Neuronal stem cell (in vitro differentiated cells): ENCODE data around the gene SLC25A43.
"Not testable (repeated sequence)": the region's sequence is repeated elsewhere in the genome, so short reads cannot be mapped to it uniquely, and the experiment has no call there.

Experiments
- DNase-seq: peaks from one replicate; pipeline ENCODE4 v3.0.0-alpha.2; 2013; ENCODE audit warnings: low spot score
- H2AFZ ChIP-seq: one replicate; pipeline ENCODE4 v1.6.1; 2013; ENCODE audit warnings: mild to moderate bottlenecking, low read length, inconsistent platforms
- H2AK5ac ChIP-seq: 2 replicates; pipeline ENCODE4 v1.6.1; 2013; ENCODE audit warnings: low read depth, mild to moderate bottlenecking, inconsistent platforms, low read length, moderate library complexity, mixed read lengths
- H2BK120ac ChIP-seq: 2 replicates; pipeline ENCODE4 v1.6.1; 2013; ENCODE audit warnings: low read depth, mild to moderate bottlenecking, inconsistent platforms, low read length, moderate library complexity, mixed read lengths
- H2BK12ac ChIP-seq: one replicate; pipeline ENCODE4 v1.6.1; 2013; ENCODE audit warnings: low read length, inconsistent platforms
- H2BK15ac ChIP-seq: 2 replicates; pipeline ENCODE4 v1.6.1; 2013; ENCODE audit warnings: mild to moderate bottlenecking, low read length, inconsistent platforms, mixed read lengths
- H2BK5ac ChIP-seq: one replicate; pipeline ENCODE4 v1.6.1; 2013; ENCODE audit warnings: inconsistent platforms, mild to moderate bottlenecking, low read length, moderate library complexity
- H3K14ac ChIP-seq: one replicate; pipeline ENCODE4 v1.6.1; 2013; ENCODE audit warnings: low read length, inconsistent platforms
- H3K18ac ChIP-seq: 2 replicates; pipeline ENCODE4 v1.6.1; 2013; ENCODE audit warnings: low read length, inconsistent platforms
- H3K23ac ChIP-seq: 2 replicates; pipeline ENCODE4 v1.6.1; 2013; ENCODE audit warnings: low read depth, mild to moderate bottlenecking, mixed read lengths, low read length, inconsistent platforms; ENCODE audit not compliant: poor library complexity
- H3K27ac ChIP-seq: replicated peaks from 3 replicates; pipeline ENCODE4 v1.5.1; 2013; ENCODE audit warnings: low read length, inconsistent platforms
- H3K27me3 ChIP-seq, 3 experiments: 2 replicates each; pipeline ENCODE4 v1.6.1; 2013; ENCODE audit warnings: low read length in 3 of 3, mild to moderate bottlenecking in 2 of 3, inconsistent platforms in 1 of 3, low read depth in 1 of 3, mixed read lengths in 1 of 3, moderate library complexity in 1 of 3; ENCODE audit not compliant: control insufficient read depth in 3 of 3, insufficient read depth in 3 of 3
- H3K36me3 ChIP-seq, 2 donors: replicated peaks in 1 of 2; 2 replicates each; pipeline ENCODE4 v1.6.1; 2013; ENCODE audit warnings: low read length in 2 of 2; ENCODE audit not compliant: control insufficient read depth in 2 of 2, insufficient read depth in 2 of 2
- H3K4ac ChIP-seq: 2 replicates; pipeline ENCODE4 v1.6.1; 2013; ENCODE audit warnings: inconsistent platforms, mild to moderate bottlenecking, low read length, moderate library complexity
- H3K4me1 ChIP-seq, 2 donors: 1 replicate in 1 of 2; 2 replicates in 1 of 2; pipeline ENCODE4 v1.6.1; 2013; ENCODE audit warnings: low read length in 2 of 2, low read depth in 1 of 2; ENCODE audit not compliant: control insufficient read depth in 2 of 2, insufficient read depth in 1 of 2
- H3K4me2 ChIP-seq: one replicate; pipeline ENCODE4 v1.6.1; 2013; ENCODE audit warnings: mild to moderate bottlenecking, low read length, inconsistent platforms; ENCODE audit not compliant: insufficient read depth, poor library complexity, severe bottlenecking
- H3K4me3 ChIP-seq, 2 donors: 2 replicates each; pipeline ENCODE4 v1.5.1; 2013; ENCODE audit warnings: low read length in 2 of 2, mild to moderate bottlenecking in 2 of 2, inconsistent platforms in 1 of 2, moderate library complexity in 1 of 2
- H3K79me1 ChIP-seq: one replicate; pipeline ENCODE4 v1.6.1; 2013; ENCODE audit warnings: low read depth, mild to moderate bottlenecking, inconsistent platforms, low read length, moderate library complexity
- H3K9ac ChIP-seq: one replicate; pipeline ENCODE4 v1.6.1; 2013; ENCODE audit warnings: mild to moderate bottlenecking, low read depth, low read length, inconsistent platforms; ENCODE audit not compliant: poor library complexity
- H3K9me3 ChIP-seq, 2 donors: replicated peaks in 1 of 2; 2 replicates each; pipeline versions ENCODE3 to v1.6.1; 2013; ENCODE audit warnings: low read length in 2 of 2, mild to moderate bottlenecking in 2 of 2, inconsistent platforms in 1 of 2, low read depth in 1 of 2, mixed read lengths in 1 of 2, moderate library complexity in 1 of 2; ENCODE audit not compliant: control insufficient read depth in 2 of 2, insufficient read depth in 1 of 2
- H4K8ac ChIP-seq: one replicate; pipeline ENCODE4 v1.6.1; 2013; ENCODE audit warnings: low read depth, mild to moderate bottlenecking, inconsistent platforms, low read length, moderate library complexity
- H4K91ac ChIP-seq: one replicate; pipeline ENCODE4 v1.6.1; 2013; ENCODE audit warnings: low read length, low read depth, mild to moderate bottlenecking, inconsistent platforms; ENCODE audit not compliant: poor library complexity
- WGBS, 2 donors: extraction: QIAGEN DNeasy Blood & Tissue Kit; methylation state at CpG; one replicate each; pipeline ENCODE4 v1.1.7; 2013; ENCODE audit warnings: missing lambda C conversion rate in 2 of 2, mixed read lengths in 1 of 2; ENCODE audit not compliant: insufficient read length in 2 of 2, insufficient replicate concordance in 1 of 2; ENCODE audit errors: extremely low coverage in 2 of 2; 5-methylcytosine and 5-hydroxymethylcytosine counted together

The SLC25A43 gene

DNA sequence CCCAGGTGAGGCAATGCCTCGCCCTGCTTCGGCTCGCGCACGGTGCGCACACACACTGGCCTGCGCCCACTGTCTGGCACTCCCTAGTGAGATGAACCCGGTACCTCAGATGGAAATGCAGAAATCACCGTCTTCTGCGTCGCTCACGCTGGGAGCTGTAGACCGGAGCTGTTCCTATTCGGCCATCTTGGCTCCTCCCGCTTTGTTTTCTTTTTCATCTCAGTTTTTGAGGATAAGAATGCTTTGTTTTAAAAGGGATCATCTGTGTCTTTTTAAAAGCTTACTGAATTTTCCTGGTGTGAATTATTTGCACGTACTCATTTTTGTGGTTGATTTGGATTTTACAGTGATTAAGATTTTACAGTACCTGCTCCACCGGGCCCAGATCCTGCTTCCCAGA lies 42.2 kb downstream of the SLC25A43 start:
- H3K27ac ChIP-seq, H2BK120ac ChIP-seq, H2AK5ac ChIP-seq, H3K36me3 ChIP-seq, H3K4me3 ChIP-seq, H3K79me1 ChIP-seq, DNase-seq, H3K4ac ChIP-seq, H3K9me3 ChIP-seq, H2BK15ac ChIP-seq, H4K91ac ChIP-seq, H2BK5ac ChIP-seq, H3K27me3 ChIP-seq, H4K8ac ChIP-seq, H3K4me1 ChIP-seq, H3K9ac ChIP-seq, H2AFZ ChIP-seq, H3K18ac ChIP-seq, H3K4me2 ChIP-seq, H3K14ac ChIP-seq, H2BK12ac ChIP-seq, H3K23ac ChIP-seq: not testable (repeated sequence)
- WGBS, 2 donors = no CpG with 5 or more reads among the region's 17 CpGs

DNA sequence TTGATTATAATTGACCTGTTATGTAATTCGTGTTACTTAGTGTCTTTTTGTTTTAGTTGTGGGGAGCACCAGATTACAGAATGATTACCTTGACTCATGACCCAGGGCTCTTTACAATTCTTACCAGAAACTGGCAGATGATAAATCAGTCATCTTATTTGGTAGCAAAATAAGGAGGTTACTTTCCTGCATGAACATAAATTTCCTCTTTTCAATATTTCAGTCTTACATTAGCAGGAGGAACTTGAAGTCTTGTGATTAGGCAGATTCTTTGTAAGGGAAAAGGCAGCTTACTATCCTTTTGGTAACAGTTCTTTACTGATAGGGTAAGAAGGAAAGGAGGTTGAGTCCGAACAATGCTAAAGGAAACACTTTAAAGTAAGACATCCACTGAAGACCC lies 43.1 kb downstream of the SLC25A43 start:
- no peak overlapping the region for H2BK120ac ChIP-seq
- no peak overlapping the region for H2AFZ ChIP-seq
- no peak for DNase-seq
- H3K4me1 ChIP-seq = no peaks in the 10 kb centered on the region
- H2AK5ac ChIP-seq = no peak overlapping the region
- H3K18ac ChIP-seq = no peak overlapping the region
- H3K79me1 ChIP-seq = no peaks in the 10 kb centered on the region
- WGBS, 2 donors = no CpG with 5 or more reads among the region's 2 CpGs
- no peak overlapping the region for H2BK5ac ChIP-seq
- H3K14ac ChIP-seq = no peak overlapping the region
- H4K91ac ChIP-seq = no peak overlapping the region
- no peaks in the 10 kb centered on the region for H3K9me3 ChIP-seq
- H3K23ac ChIP-seq = no peak overlapping the region
- H4K8ac ChIP-seq = no peak overlapping the region
- no peaks in the 10 kb centered on the region for H3K36me3 ChIP-seq
- no peak overlapping the region for H2BK12ac ChIP-seq
- H2BK15ac ChIP-seq = no peak overlapping the region
- no peak overlapping the region for H3K4me3 ChIP-seq
- H3K27me3 ChIP-seq = no peaks in the 10 kb centered on the region
- no peak overlapping the region for H3K4ac ChIP-seq
- no peak overlapping the region for H3K27ac ChIP-seq
- no peak overlapping the region for H3K9ac ChIP-seq
- no peak overlapping the region for H3K4me2 ChIP-seq

DNA sequence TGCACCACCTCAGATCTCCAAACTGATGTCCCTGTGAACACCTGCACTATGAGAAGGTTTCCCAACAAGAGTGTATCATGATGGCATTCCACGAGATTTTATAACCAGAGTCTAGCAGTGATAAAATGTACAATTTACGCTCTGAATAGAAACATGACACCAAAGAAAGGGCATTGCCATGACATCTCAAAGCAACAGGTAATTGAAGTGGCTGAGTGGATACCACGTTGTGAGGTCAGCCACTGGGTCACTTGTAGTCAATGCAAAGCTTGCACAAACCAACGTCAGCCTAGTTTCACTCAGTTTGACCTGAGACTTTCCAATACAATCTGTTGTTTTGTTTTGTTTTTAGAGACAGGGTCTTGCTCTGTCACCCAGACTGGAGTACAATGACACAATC lies 54.1 kb downstream of the SLC25A43 start:
- DNase-seq = no peak
- no peak overlapping the region for H2BK12ac ChIP-seq
- H3K27me3 ChIP-seq = no peaks in the 10 kb centered on the region
- no peak overlapping the region for H3K23ac ChIP-seq
- no peak overlapping the region for H3K27ac ChIP-seq
- WGBS, 2 donors = no CpG with 5 or more reads among the region's 4 CpGs
- no peak overlapping the region for H3K4me3 ChIP-seq
- H3K4ac ChIP-seq = no peak overlapping the region
- H2AFZ ChIP-seq = no peak overlapping the region
- no peak overlapping the region for H3K18ac ChIP-seq
- no peak overlapping the region for H2BK15ac ChIP-seq
- no peak overlapping the region for H4K8ac ChIP-seq
- no peak overlapping the region for H2BK5ac ChIP-seq
- H4K91ac ChIP-seq = no peak overlapping the region
- no peak overlapping the region for H3K14ac ChIP-seq
- H3K36me3 ChIP-seq = no peaks in the 10 kb centered on the region
- no peak overlapping the region for H3K4me2 ChIP-seq
- no peak overlapping the region for H3K9ac ChIP-seq
- no peaks in the 10 kb centered on the region for H3K4me1 ChIP-seq
- no peaks in the 10 kb centered on the region for H3K9me3 ChIP-seq
- H2BK120ac ChIP-seq = no peak overlapping the region
- H2AK5ac ChIP-seq = no peak overlapping the region
- H3K79me1 ChIP-seq = no peaks in the 10 kb centered on the region

DNA sequence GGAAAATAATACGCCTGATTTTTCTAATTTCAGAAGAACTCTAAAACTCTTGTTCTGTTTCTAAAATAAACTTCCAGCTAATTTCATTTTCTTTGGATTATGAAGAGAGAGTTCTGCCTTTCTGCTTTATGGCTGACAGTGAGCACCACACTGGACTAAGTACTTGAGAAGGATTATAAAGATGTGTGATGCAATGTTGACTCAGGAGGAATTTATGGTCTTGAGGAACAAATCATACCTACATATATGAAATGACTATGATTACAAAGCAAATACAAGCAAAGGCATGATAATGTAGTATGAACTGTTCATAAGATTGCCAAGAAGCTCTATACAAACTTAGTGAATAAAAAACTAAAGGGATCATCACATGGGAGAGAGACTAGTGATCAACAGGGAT lies 56.1 kb downstream of the SLC25A43 start:
- Histone ChIP-seq H2BK120ac (no peak overlapping the region), H2BK15ac (no peak overlapping the region), H3K4ac (no peak overlapping the region), H3K9me3 (no peaks in the 10 kb centered on the region), H3K9ac (no peak overlapping the region), H3K4me3 (no peak overlapping the region), H2BK12ac (no peak overlapping the region), H2AFZ (no peak overlapping the region), H3K18ac (no peak overlapping the region), H3K27me3 (no peaks in the 10 kb centered on the region), H3K14ac (no peak overlapping the region), H2BK5ac (no peak overlapping the region), H2AK5ac (no peak overlapping the region), H4K8ac (no peak overlapping the region), H3K4me2 (no peak overlapping the region), H4K91ac (no peak overlapping the region), H3K27ac (no peak overlapping the region), H3K4me1 (no peaks in the 10 kb centered on the region), H3K36me3 (no peaks in the 10 kb centered on the region), H3K23ac (no peak overlapping the region), H3K79me1 (no peaks in the 10 kb centered on the region)
- no peak for DNase-seq
- WGBS, 2 donors = no CpG with 5 or more reads among the region's 1 CpG
